ENCODE results near the gene LPA. TPM values are rescaled to one million over a fixed set of nuclear protein-coding genes. Genes with fewer than 3 reads are reported as not detected.
"Not testable (repeated sequence)": the region's sequence is repeated elsewhere in the genome, so short reads cannot be mapped to it uniquely, and the experiment has no call there.

LPA gene
- total RNA-seq, 1 donor from 2014 or later = not detected

DNA sequence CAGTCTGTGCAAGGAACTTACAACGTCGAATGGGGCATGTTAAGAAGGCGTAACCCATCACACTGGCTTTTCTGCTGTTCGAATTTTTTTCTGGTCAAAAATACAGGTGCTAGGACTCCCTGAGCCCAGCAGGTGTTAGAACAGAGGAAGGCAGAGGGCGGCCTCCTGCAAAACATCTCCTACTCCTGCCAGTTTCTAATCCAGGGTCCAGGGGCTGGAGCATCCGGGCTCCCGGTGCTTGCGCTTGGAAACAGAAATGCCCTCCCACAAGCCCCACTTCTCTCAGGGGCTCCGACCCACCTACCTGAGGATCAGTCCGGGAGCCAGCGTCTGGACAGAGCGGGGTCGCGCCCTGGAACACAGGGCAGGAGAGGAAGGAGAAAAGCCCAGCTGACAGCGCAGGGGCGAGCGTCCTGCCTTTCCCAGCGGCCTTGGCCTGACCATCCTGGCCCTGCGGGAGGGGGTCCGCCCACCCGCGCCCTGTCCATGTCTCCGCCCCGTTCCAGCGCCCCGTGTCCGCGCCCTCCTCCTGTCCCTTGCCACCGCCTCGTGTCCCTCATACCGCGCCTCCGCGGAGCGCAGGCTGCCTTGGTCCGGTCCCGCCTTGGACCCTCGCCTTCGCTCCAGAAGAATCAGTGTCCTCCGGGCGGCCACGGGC is 14.8 kb upstream of the LPA start:
- Histone ChIP-seq H3K27ac (no peak overlapping the region), H3K36me3 (no peaks in the 10 kb centered on the region), H3K4me3 (no peak overlapping the region), H3K9me3 (no peaks in the 10 kb centered on the region), H3K4me1 (no peaks in the 10 kb centered on the region), H3K27me3 (no peaks in the 10 kb centered on the region)
- TF ChIP-seq, protein P1, sequence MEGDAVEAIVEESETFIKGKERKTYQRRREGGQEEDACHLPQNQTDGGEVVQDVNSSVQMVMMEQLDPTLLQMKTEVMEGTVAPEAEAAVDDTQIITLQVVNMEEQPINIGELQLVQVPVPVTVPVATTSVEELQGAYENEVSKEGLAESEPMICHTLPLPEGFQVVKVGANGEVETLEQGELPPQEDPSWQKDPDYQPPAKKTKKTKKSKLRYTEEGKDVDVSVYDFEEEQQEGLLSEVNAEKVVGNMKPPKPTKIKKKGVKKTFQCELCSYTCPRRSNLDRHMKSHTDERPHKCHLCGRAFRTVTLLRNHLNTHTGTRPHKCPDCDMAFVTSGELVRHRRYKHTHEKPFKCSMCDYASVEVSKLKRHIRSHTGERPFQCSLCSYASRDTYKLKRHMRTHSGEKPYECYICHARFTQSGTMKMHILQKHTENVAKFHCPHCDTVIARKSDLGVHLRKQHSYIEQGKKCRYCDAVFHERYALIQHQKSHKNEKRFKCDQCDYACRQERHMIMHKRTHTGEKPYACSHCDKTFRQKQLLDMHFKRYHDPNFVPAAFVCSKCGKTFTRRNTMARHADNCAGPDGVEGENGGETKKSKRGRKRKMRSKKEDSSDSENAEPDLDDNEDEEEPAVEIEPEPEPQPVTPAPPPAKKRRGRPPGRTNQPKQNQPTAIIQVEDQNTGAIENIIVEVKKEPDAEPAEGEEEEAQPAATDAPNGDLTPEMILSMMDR (IDR thresholded peaks at IDR 0.05) = no peak
- intact Hi-C loops (cut with DNase I) = no loop called here
- DNase-seq (ENCODE audit: low spot score in 2 of 2) = no peak

DNA sequence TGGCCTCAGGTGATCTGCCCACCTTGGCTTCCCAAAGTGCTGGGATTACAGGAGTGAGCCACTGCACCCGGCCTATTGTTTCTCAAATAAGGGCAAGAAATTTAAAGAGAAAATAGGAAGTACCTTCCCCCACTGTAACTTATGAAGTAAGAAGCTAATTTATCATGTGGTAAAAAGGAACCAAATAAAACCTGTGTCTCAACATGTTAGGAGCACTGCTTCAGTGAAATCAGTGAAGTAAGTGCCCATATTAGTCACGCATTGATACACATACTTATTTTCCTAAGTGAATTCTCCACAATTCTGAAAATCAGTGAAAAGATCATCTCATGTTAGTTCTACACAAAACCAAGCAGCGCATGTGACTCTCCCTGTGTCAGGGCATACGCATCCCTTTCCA is 14.2 kb upstream of the LPA start:
- intact Hi-C loops (cut with DNase I) = no loop called here
- Histone ChIP-seq H3K4me3 (no peak overlapping the region), H3K4me1 (no peaks in the 10 kb centered on the region), H3K27me3 (no peaks in the 10 kb centered on the region), H3K36me3 (no peaks in the 10 kb centered on the region), H3K27ac (no peak overlapping the region), H3K9me3 (no peaks in the 10 kb centered on the region)
- TF ChIP-seq, protein P1 (IDR thresholded peaks at IDR 0.05) = no peak
- DNase-seq (ENCODE audit: low spot score in 2 of 2) = no peak

DNA sequence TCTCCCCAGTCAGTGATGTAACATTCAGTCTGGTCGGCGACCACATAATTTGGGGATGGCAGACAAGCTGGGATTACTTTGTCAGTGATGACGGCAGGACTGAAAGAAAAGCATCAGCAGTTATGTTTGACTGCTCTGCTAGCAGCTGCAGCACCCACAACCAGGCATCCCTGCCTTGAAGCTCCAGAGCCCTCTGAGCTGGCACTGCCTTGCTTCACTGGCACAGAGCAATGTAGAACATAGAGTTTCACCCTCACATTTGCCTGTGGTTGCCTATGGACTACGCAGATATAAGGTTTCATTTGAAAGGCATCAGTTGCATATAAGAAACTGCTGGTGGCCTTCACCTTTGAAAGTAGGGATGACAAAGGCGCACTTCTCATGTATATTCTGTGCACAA is 12.3 kb upstream of the LPA start:
- H3K27me3 ChIP-seq; H3K4me3 ChIP-seq; H3K36me3 ChIP-seq; H3K9me3 ChIP-seq; H3K4me1 ChIP-seq; H3K27ac ChIP-seq; intact Hi-C loops (cut with DNase I); DNase-seq (ENCODE audit: low spot score in 2 of 2): not testable (repeated sequence)

DNA sequence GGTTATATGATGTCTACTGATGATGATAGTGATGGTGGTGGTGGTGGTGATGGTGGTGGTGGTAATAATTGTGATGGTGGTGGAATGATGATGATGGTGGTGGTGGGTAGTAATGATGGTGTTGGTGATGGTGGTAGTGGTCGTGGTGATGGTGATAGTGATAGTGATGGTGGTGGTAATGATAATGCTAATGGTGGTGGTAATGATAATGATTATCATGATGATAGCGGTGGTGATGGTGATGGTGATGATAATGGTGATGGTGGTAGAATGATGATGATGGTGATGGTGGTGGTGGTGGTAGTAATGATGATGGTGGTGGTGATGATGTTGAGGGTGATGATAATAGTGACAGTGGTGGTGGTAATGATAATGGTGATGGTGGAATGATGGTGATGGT is 4.5 kb upstream of the LPA start:
- Histone ChIP-seq H3K4me1 (no peaks in the 10 kb centered on the region), H3K27me3 (no peaks in the 10 kb centered on the region), H3K27ac (no peak overlapping the region), H3K4me3 (no peak overlapping the region), H3K9me3 (no peaks in the 10 kb centered on the region), H3K36me3 (no peaks in the 10 kb centered on the region)
- intact Hi-C loops (cut with DNase I) = no loop called here
- TF ChIP-seq, protein P1 (IDR thresholded peaks at IDR 0.05) = no peak
- DNase-seq (ENCODE audit: low spot score in 2 of 2) = no peak

DNA sequence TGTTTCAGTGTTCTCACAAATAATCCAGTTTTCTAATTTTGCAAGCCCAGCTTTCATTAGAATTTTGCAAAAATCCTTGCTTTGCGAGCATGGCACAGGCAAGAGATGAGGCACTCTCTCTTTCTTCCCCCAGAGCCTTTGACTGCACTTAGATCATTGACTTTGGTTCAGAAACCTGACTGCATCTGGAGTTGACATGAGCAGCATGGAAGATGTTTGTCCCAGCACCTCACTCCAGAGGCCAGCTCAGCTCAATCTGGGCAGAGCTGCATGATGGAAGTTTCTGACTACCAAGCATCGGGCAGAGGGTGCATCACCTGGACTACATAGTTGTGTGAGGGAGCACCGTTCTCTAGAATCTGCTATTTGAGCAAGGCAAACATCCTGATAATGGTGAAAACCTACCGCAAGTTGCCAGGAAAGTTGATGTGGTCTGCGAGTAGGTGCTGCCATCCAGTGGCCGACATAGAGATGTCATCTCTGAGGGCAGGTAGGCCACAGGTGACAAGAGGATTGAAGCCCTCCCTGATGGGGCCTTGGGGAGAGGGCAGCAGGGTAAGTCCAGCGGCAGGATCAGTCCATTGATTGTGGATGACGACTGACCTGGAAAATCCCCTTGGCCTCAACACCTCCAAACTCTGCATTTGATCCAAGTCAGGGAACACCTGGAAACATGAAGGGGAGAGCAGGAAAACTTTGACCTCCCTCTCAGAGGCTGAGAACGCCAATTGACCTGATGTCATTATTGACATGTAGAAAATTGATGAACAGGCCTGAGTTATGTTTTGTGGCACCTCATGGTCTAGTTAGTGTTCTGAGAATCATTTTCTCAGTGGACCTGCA is 3.8 kb upstream of the LPA start:
- no peak for DNase-seq (ENCODE audit: low spot score in 2 of 2)

DNA sequence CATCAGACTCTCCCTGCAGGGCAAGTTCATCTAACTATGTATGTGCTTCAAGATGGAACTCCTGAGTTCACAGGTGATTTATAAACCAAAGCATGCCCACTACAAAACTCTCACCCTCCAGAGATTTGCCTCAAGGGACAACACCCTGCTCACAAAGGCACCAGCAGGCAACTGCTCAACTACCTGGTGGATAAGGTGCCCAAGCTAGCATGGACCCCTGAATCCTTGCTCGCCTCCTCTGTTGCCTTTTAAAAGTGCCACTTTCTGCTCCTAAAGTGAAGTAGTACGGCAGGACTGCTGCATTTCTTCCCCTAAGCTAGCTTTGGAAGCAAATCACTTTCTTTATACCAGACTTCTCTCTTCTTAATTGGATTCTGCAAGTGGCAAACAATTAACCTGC is 1.2 kb downstream of the LPA start:
- DNase-seq (ENCODE audit: low spot score in 2 of 2) = no peak
- intact Hi-C loops (cut with DNase I) = no loop called here
- TF ChIP-seq, protein P1 (IDR thresholded peaks at IDR 0.05) = no peak

More for the DNA sequence above, 3.8 kb upstream of the LPA start:
- intact Hi-C loops (cut with DNase I) = no loop called here
- no peaks in the 10 kb centered on the region for H3K4me1 ChIP-seq
- no peak overlapping the region for H3K4me3 ChIP-seq
- H3K9me3 ChIP-seq = no peaks in the 10 kb centered on the region
- H3K36me3 ChIP-seq = no peaks in the 10 kb centered on the region
- no peaks in the 10 kb centered on the region for H3K27me3 ChIP-seq
- no peak overlapping the region for H3K27ac ChIP-seq
- TF ChIP-seq, protein P1 (IDR thresholded peaks at IDR 0.05) = no peak

More for the DNA sequence above, 1.2 kb downstream of the LPA start:
- Histone ChIP-seq H3K4me3 (no peak overlapping the region), H3K4me1 (no peaks in the 10 kb centered on the region), H3K27ac (no peak overlapping the region), H3K36me3 (no peaks in the 10 kb centered on the region), H3K9me3 (no peaks in the 10 kb centered on the region), H3K27me3 (no peaks in the 10 kb centered on the region)
